NT2/D1 (cell line): ENCODE results near the gene HOXD10.

Experiments
- DNase-seq: peaks from one replicate; pipeline ENCODE4 v3.0.0-alpha.2; 2011; ENCODE audit warnings: low read depth, low spot score
- H3K27me3 ChIP-seq: 2 replicates; pipeline ENCODE4 v1.6.0; 2011; ENCODE audit warnings: mild to moderate bottlenecking; ENCODE audit not compliant: insufficient read length, insufficient read depth
- H3K36me3 ChIP-seq: 2 replicates; pipeline ENCODE4 v1.6.1; 2011; ENCODE audit warnings: mild to moderate bottlenecking, low read length, mixed read lengths; ENCODE audit not compliant: insufficient read depth, insufficient read length
- H3K4me1 ChIP-seq: 2 replicates; pipeline ENCODE4 v1.5.1; 2011; ENCODE audit not compliant: insufficient read depth, insufficient read length
- H3K4me3 ChIP-seq: 2 replicates; pipeline ENCODE4 v1.5.1; 2011; ENCODE audit warnings: low read depth; ENCODE audit not compliant: insufficient read length
- H3K9ac ChIP-seq: 2 replicates; pipeline ENCODE4 v1.6.0; 2011; ENCODE audit warnings: low read depth; ENCODE audit not compliant: insufficient read length
- H3K9me3 ChIP-seq: 2 replicates; pipeline ENCODE4 v1.5.1; 2011; ENCODE audit warnings: mild to moderate bottlenecking, low read length; ENCODE audit not compliant: insufficient read depth
- SUZ12 ChIP-seq: IDR thresholded peaks from 2 replicates; pipeline ENCODE4 v1.6.1; 2011; ENCODE audit not compliant: insufficient read length, insufficient read depth; ENCODE audit errors: extremely low read depth
- YY1 ChIP-seq: IDR thresholded peaks from 2 replicates; pipeline ENCODE4 v1.6.1; 2011; ENCODE audit not compliant: insufficient read length, insufficient read depth
- ZNF274 ChIP-seq: IDR thresholded peaks from 2 replicates; pipeline ENCODE4 v1.6.1; 2011; ENCODE audit warnings: mild to moderate bottlenecking, low read depth, low read length

The HOXD10 gene

GRCh38 chr2:176152350-176153181, 36.0 kb downstream of the HOXD10 start:
- H3K4me1 ChIP-seq, result peaks cover 4% of the 10 kb centered on the region
- TF ChIP-seq ZNF274, result no peak
- TF ChIP-seq SUZ12, result peak; percentile 15
- no peak for TF ChIP-seq YY1
- no peak overlapping the region for H3K4me3 ChIP-seq
- DNase-seq, result no peak
- H3K27me3 ChIP-seq, result peaks cover 100% of the 10 kb centered on the region
- no peaks in the 10 kb centered on the region for H3K9me3 ChIP-seq
- no peak overlapping the region for H3K9ac ChIP-seq
- H3K36me3 ChIP-seq, result no peaks in the 10 kb centered on the region

GRCh38 chr2:176154576-176155252, 38.1 kb downstream of the HOXD10 start:
- TF ChIP-seq YY1, result no peak
- no peak for TF ChIP-seq ZNF274
- no peak for TF ChIP-seq SUZ12
- H3K9me3 ChIP-seq, result no peaks in the 10 kb centered on the region
- no peak overlapping the region for H3K9ac ChIP-seq
- peaks cover 7% of the 10 kb centered on the region for H3K4me1 ChIP-seq
- no peak overlapping the region for H3K4me3 ChIP-seq
- H3K36me3 ChIP-seq, result no peaks in the 10 kb centered on the region
- no peak for DNase-seq
- peaks cover 100% of the 10 kb centered on the region for H3K27me3 ChIP-seq

DNA sequence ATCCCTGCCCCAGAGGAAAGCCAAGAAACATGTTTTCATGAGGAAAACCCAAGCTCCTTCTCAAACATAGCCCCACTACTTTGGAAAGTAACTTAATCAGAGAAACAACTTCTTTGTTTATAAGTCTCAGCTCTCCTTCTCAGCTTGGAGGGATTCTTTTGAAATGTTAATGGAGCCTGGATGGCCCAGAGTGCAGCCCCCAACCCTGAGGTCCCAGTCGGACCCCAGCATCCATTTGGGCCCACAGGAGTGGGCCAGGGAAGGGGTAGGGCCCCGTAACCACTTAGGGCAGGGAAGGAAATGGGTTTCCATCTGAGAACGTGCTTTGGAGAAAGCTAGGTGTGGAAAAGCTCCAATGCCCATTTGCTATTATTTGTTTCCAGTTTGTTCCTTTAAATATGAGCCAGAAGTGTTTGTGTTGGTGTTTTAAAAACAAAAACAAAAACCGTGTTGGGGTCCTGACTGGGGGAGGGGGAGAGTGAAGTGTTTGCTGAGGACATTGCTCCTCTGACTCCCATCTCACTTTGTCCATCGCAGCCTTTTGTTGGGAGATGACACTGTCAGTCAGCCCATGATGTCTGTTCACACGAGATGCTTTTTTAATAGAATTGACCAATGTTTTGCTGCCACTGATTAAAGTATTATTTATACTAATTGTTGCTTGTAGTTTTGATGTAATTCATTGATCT, 38.9 kb downstream of the HOXD10 start:
- Histone ChIP-seq H3K9ac (no peak overlapping the region), H3K9me3 (no peaks in the 10 kb centered on the region), H3K27me3 (peaks cover 100% of the 10 kb centered on the region), H3K4me1 (peaks cover 14% of the 10 kb centered on the region), H3K36me3 (no peaks in the 10 kb centered on the region), H3K4me3 (no peak overlapping the region)
- TF ChIP-seq YY1, result no peak
- TF ChIP-seq ZNF274, result no peak
- no peak for DNase-seq

DNA sequence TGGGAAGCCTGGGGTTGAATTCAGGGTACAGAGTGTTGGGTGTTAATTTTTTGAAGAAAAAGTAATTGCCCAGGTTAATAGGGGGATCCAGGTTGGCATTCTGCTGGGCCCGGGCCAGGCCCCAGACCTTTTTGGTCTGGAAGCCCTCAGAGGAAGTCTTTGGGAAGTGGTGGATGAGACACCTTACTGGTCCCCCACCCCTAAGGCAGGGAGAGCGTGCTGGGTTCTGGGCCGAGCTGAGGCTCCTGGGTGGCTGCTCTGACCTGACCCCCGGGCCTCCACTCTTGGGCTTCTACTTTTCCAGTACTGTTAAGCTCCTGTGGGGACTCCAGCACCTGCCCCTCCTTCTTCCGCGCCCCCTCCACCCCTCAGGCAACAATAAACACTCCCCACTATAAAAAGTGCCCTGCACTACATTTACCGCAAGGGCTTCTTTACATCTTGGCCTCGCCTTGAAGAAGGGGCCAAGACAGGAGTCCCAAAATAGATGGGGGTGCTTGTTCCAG, 39.8 kb downstream of the HOXD10 start:
- TF ChIP-seq SUZ12 (no peak), ZNF274 (no peak), YY1 (no peak)
- Histone ChIP-seq H3K4me1 (peaks cover 14% of the 10 kb centered on the region), H3K27me3 (peaks cover 100% of the 10 kb centered on the region), H3K4me3 (no peak overlapping the region), H3K9me3 (no peaks in the 10 kb centered on the region), H3K9ac (no peak overlapping the region), H3K36me3 (no peaks in the 10 kb centered on the region)
- no peak for DNase-seq

DNA sequence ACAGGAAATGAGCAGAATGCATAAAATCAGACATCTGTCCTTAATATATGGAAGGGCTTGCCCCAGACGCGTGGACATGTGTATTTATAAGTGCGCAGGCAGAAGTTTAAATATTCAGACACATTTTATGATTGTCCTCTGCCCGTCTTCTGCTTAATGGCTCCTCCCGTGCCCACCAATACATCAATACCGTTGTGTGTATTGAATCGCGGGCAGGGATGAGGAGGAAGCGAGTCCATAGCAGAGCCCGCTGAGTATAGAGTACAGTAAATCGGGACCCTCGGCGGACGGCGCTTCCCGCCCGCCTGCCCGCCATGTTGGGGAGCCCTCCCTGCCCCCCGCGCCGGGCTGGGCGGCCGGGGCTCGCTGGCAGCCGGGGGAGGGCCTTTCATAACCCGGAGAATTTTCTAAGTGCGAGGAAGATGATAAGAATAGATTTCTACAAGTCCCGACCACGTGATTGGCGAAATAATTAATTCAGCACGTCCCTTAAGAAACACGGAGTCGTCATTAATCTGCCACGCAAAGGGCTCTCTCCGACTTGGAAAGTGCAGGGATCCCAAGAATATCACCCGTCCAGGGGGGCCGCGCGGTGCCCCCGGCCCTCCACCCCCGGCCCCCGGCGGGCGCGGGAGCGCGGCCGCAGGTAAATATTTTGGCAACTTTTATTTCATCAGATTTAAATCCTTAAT, 40.4 kb downstream of the HOXD10 start, which contains the start of gene HOXD3:
TSS of gene HOXD3 (plus strand) at position 501 of the 692 bp plus-strand sequence. CDS start 11,808 bp downstream, outside the sequence.
- Histone ChIP-seq H3K27me3 (peaks cover 100% of the 10 kb centered on the region), H3K4me3 (peak within 1 kb of the TSS; percentile 8), H3K9ac (no peak within 1 kb of the TSS), H3K4me1 (peaks cover 14% of the 10 kb centered on the region), H3K9me3 (no peaks in the 10 kb centered on the region), H3K36me3 (no peaks in the 10 kb centered on the region)
- no peak for DNase-seq
- TF ChIP-seq YY1, result no peak
- no peak for TF ChIP-seq ZNF274
- TF ChIP-seq SUZ12, result no peak

- TF ChIP-seq YY1, result no peak
- peak; percentile 97 for TF ChIP-seq SUZ12
- no peak for TF ChIP-seq ZNF274
- Histone ChIP-seq H3K36me3 (no peaks in the 10 kb centered on the region), H3K9ac (no peak overlapping the region), H3K9me3 (no peaks in the 10 kb centered on the region), H3K27me3 (peaks cover 100% of the 10 kb centered on the region), H3K4me3 (peak overlapping the region; percentile 8), H3K4me1 (peaks cover 14% of the 10 kb centered on the region)
- no peak for DNase-seq
Observed at GRCh38 chr2:176157499-176158185, 41.1 kb downstream of the HOXD10 start.
